HUES64 (cell line): ENCODE data around the gene NTMT1.

ENCODE experiments used
- H3K27ac ChIP-seq: 2 replicates; pipeline ENCODE4 v1.7.0; 2013; ENCODE audit warnings: low read depth, low read length, inconsistent platforms
- H3K27me3 ChIP-seq: 2 replicates; pipeline ENCODE4 v1.6.1; 2013; ENCODE audit warnings: mild to moderate bottlenecking, low read length; ENCODE audit not compliant: insufficient read depth
- H3K36me3 ChIP-seq: 2 replicates; pipeline ENCODE4 v1.6.1; 2013; ENCODE audit warnings: mild to moderate bottlenecking, low read length; ENCODE audit not compliant: insufficient read depth
- H3K4me1 ChIP-seq: 2 replicates; pipeline ENCODE4 v1.6.1; 2013; ENCODE audit warnings: mild to moderate bottlenecking, low read length, moderate library complexity; ENCODE audit not compliant: insufficient read depth
- H3K4me3 ChIP-seq: 2 replicates; pipeline ENCODE4 v1.5.1; 2013; ENCODE audit warnings: mild to moderate bottlenecking, low read length, moderate library complexity
- H3K9ac ChIP-seq: 2 replicates; pipeline ENCODE4 v1.6.1; 2013; ENCODE audit warnings: mild to moderate bottlenecking, low read depth, low read length
- H3K9me3 ChIP-seq: 2 replicates; pipeline ENCODE4 v1.6.1; 2013; ENCODE audit warnings: low read depth, low read length; ENCODE audit not compliant: insufficient read depth
- WGBS: fragments of 150-250, 120-280 bp; methylation state at CpG from one replicate; pipeline ENCODE4 v1.1.7; 2013; ENCODE audit warnings: missing lambda C conversion rate; 5-methylcytosine and 5-hydroxymethylcytosine counted together

The NTMT1 gene

DNA sequence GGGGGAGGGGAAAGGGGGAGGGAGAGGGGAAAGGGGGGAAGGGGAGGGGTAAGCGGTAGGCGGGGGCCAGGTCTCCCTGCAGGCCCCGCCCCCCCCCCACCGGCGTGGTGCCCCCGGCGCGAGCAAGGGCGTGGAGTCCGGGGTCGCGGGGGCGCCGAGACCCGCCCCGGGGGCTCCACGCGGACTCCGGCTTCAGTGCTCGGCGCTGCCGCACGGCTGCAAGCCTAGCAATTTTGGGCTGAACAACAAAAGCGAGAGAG is 15.8 kb upstream of the NTMT1 start:
- Histone ChIP-seq H3K27me3 (no peaks in the 10 kb centered on the region; the same call in 1 of the 2 replicates), H3K27ac (peak overlapping the region; percentile 56), H3K36me3 (no peaks in the 10 kb centered on the region), H3K4me3 (peak overlapping the region; percentile 56), H3K9me3 (no peaks in the 10 kb centered on the region), H3K9ac (peak overlapping the region; percentile 46), H3K4me1 (no peaks in the 10 kb centered on the region)
- WGBS = under 1% methylated on average over 24 of the region's 24 CpGs

DNA sequence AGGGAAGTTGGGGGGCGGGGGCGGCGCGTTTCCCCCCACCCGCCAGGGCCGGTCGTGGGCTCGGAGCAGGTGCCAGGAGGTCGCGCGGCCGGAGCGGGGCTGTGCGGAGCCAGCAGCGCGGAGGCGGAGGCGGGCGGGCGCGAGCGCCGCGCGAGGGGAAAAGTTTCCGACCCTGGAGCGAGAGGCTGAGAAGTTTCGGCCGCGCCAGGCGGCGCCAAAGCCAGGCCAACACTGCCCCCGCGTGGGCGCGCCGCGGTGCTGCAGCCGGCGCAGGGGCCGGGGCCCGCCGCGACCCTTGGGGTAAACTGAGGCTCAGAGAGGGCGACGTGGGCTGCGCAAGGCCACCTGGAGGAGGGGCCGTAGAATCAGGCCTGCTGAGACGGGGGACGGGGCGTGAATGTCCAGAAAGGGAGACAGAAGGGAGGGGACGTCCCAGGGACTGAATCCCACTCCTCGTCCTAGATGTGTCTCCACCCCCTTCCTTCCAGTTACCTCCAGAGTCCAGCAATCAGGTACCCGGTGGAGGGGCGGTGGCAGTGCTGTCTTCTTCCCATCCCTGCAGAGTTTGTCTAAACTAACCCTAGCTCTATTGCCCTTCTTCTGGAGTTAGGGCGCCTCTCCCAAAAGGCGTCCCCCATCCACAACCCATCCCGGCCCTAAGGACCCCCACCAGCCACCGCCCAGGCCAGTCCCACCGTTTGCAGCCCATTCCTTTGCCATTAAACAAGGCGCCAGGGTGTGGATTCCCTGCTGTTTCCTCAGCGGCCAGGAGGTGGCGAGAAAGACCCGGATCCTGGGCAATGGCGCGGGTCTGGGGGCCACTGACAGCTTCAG is 15.3 kb upstream of the NTMT1 start:
- Histone ChIP-seq H3K27me3 (no peaks in the 10 kb centered on the region; the same call in 1 of the 2 replicates), H3K9ac (peak overlapping the region; percentile 46), H3K36me3 (no peaks in the 10 kb centered on the region), H3K4me1 (no peaks in the 10 kb centered on the region), H3K9me3 (no peaks in the 10 kb centered on the region), H3K4me3 (peak overlapping the region; percentile 56), H3K27ac (peak overlapping the region; percentile 56)
- under 1% methylated on average over 66 of the region's 66 CpGs for WGBS

DNA sequence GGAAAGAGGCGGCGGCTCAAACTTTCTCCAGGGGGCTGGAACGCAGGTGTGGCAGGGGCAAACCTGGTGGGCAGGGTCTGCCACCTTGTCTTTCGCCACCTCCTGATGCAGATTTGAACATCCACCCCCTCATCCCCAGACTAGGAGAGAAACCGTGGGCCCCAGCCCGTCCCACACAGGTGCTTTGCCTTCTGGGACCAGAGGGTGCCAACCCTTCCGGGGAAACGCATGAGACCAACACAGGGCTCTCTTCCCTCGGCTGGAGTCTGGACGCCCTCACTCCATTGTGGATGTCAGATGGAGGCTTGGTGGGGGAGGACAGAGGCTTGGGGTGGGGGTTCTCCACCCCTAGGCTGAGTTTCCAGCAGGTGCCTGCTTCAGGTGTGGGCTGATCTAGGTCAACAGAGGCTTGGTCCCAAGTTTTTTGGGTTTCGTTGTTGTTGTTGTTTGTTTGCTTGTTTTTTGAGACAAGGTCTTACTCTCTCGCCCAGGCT is 14.6 kb upstream of the NTMT1 start:
- Histone ChIP-seq H3K36me3 (no peaks in the 10 kb centered on the region), H3K4me1 (no peaks in the 10 kb centered on the region), H3K27me3 (no peaks in the 10 kb centered on the region; the same call in 1 of the 2 replicates), H3K9me3 (no peaks in the 10 kb centered on the region), H3K9ac (no peak overlapping the region), H3K27ac (no peak overlapping the region), H3K4me3 (peak overlapping the region; percentile 56)
- 39% methylated on average over 12 of the region's 12 CpGs for WGBS

DNA sequence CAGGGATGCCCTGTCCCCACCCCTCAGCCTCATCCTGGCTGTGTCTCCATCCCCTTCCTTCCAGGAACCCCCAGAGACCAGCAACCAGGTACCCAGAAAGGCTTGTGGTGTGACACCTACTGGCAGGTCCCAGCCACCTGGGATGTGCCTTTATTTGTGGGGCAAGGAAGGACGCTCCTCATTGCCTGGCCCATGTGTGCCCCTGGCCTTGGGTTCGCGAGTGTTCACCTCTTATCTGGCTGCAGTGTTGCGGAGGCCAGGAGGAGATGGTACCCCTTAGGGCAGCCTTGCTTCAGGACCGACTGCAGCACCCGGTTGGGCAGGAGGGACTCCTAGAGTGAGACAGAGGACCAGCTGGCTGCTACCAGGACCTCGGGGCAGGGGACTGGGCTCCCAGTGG is 13.8 kb upstream of the NTMT1 start:
- 84% methylated on average over 7 of the region's 7 CpGs for WGBS
- H3K36me3 ChIP-seq = no peaks in the 10 kb centered on the region
- H3K9ac ChIP-seq = no peak overlapping the region
- H3K27me3 ChIP-seq = no peaks in the 10 kb centered on the region; the same call in 1 of the 2 replicates
- H3K4me1 ChIP-seq = no peaks in the 10 kb centered on the region
- no peak overlapping the region for H3K4me3 ChIP-seq
- H3K9me3 ChIP-seq = no peaks in the 10 kb centered on the region
- no peak overlapping the region for H3K27ac ChIP-seq

DNA sequence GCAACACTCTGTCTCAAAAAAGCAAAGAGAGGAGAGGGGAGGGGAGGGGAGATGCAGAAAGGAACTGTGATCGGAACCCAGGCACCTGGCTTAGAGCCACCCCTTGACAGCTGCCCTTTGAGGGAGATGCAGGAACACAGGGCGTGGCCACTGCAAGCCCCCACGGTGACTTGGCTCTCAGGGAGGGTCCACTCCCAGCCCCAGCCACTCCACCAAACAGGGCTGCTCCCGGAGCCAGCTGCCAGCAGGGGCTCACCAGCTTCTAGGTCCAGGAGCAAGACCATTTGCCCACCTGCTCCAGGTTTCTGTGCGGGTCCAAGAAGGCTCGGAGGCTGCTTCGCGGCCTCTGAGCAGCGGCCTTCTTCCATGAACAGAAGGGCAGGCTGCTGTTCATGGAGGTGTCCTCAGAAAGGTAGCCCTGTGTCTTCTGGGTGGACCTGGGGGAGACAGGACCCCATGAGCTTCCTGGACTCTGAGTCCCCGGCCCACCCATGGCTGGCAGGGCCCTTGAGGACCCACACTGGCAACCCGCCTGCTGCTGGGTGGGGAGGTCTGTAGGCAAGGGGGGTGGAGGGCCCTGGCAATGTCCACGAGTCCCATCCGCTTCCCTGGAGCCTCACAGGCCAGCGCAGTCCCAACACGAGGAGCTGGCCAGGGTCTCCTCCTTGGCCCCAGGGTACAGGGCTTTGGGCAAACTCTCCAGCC is 13.0 kb upstream of the NTMT1 start:
- Histone ChIP-seq H3K9ac (no peak overlapping the region), H3K36me3 (no peaks in the 10 kb centered on the region), H3K27ac (no peak overlapping the region), H3K27me3 (no peaks in the 10 kb centered on the region; the same call in 1 of the 2 replicates), H3K4me3 (no peak overlapping the region), H3K9me3 (no peaks in the 10 kb centered on the region), H3K4me1 (no peaks in the 10 kb centered on the region)
- 87% methylated on average over 15 of the region's 15 CpGs for WGBS

DNA sequence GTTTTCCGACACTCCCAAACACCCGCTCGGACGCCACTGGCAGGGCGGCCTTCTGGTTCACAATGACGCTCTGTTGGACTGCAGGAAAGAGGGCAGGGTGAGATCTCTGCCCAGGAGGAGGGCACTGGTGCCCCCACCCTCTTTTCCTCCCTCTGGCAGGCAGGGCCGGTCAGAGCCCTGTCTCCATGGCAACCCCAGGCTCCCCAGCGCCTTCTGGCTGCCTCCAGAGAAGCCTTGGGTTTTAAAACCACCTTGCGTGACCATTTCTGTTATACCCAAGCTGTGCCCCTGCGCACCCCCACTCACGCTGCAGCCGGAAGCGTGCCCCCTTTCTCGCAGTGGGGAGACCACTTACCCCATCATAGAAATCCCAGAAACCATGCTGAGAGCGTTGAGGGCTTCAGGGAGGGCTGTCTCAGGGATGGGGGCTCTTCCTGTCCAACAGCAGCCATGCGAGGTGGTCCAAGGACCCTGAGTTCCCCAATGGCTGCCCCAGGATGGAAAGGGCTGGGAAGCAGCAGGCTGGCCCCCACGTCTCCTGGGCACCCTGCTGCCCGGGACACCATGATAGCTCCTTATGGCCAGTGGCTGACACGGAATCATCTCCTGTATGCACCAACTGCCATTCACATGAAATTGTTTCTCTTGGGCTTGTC is 12.3 kb upstream of the NTMT1 start:
- Histone ChIP-seq H3K4me1 (no peaks in the 10 kb centered on the region), H3K36me3 (no peaks in the 10 kb centered on the region), H3K27ac (no peak overlapping the region), H3K27me3 (no peaks in the 10 kb centered on the region; the same call in 1 of the 2 replicates), H3K9me3 (no peaks in the 10 kb centered on the region), H3K4me3 (no peak overlapping the region), H3K9ac (no peak overlapping the region)
- WGBS = 81% methylated on average over 19 of the region's 19 CpGs

DNA sequence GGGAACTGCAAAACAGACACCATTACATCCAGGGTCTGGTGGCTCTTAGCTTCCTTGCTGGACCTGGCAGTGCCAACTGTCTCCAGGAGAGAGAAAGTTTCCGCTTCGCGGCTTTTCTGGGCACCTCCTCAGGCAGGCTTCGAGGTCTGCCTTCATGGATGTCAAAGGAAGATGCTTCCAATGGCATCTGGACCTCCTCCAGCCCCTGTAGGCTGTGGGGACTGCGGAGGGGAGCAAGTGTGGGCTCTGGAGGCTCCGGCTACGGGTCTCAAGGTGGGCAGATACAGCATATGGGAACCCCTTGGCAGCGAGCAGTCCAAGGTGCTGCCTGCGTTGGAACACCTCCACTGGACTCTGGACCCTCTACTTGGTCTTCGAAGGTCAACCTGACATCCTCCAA is 11.0 kb upstream of the NTMT1 start:
- no peaks in the 10 kb centered on the region for H3K36me3 ChIP-seq
- 93% methylated on average over 10 of the region's 10 CpGs for WGBS
- no peak overlapping the region for H3K4me3 ChIP-seq
- no peaks in the 10 kb centered on the region; the same call in 1 of the 2 replicates for H3K4me1 ChIP-seq
- no peak overlapping the region for H3K27ac ChIP-seq
- no peak overlapping the region for H3K9ac ChIP-seq
- H3K9me3 ChIP-seq = no peaks in the 10 kb centered on the region
- H3K27me3 ChIP-seq = peaks cover 12% of the 10 kb centered on the region

DNA sequence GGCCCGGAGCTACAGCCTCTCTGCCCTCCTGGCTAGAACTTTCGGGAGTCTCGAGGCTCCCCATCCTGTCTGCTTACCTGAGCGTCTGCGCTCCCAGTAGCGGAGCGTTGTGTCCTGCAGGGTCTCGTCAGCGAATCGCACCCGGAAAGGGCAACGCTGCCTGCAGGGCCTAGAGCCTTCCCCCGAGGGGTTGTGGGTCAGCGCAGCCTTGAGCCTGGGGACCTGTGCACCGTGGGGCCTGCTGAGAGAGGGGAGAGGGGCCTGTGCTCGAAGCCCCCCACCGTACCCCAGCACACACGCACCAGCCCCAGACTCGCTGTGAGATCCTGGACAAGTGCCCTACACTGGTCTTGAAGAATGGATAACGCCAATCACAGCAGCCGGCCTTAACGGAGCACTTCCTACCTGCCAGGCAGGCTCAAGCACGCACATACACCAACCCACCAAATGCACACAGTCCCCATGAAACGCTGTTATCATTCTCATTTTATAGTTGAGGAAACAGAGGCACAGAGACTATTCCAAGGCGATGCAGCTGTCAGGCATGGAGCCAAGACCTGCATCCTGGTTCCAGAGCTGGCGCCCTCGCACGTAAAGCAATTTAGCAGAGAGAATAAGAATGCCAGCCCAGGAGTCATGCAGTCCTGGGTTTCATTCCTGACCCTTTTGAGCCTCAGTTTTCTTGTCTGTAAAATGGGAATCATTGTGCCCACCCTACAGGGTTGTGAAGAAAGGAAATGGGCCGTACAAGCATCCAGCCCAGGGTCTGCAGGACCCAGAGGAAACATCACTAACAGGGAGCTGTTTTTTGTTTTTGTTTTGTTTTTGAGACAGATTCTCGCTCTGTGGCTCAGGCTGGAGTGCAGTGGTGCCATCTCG is 10.3 kb upstream of the NTMT1 start:
- no peak overlapping the region for H3K27ac ChIP-seq
- H3K27me3 ChIP-seq = peaks cover 19% of the 10 kb centered on the region
- 91% methylated on average over 31 of the region's 31 CpGs for WGBS
- no peaks in the 10 kb centered on the region; the same call in 1 of the 2 replicates for H3K4me1 ChIP-seq
- H3K36me3 ChIP-seq = no peaks in the 10 kb centered on the region
- no peaks in the 10 kb centered on the region for H3K9me3 ChIP-seq
- no peak overlapping the region for H3K9ac ChIP-seq
- no peak overlapping the region for H3K4me3 ChIP-seq

DNA sequence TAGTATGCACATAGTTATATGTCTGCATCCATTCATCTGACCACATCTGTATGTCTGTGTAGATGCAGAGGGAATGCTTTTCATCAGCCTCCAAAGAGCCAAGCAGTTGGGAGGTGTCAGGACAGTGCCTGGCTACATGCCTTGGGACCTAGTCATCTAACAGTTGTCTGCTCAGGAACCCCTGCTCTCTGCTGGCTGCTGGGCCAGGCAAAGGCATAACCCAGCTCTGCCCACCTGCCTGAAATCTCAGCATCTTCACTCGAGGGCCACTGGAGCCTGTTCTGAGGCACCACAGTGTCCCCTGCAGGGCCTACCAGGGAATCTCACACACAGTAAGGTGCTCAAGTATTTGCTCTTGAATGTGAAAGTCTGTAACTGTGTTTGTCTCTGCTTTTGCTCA is 8.8 kb upstream of the NTMT1 start:
- Histone ChIP-seq H3K4me3 (no peak overlapping the region), H3K4me1 (no peaks in the 10 kb centered on the region; the same call in 1 of the 2 replicates), H3K9me3 (no peaks in the 10 kb centered on the region), H3K9ac (no peak overlapping the region), H3K27me3 (peaks cover 34% of the 10 kb centered on the region), H3K36me3 (no peaks in the 10 kb centered on the region), H3K27ac (no peak overlapping the region)
- WGBS = 23% methylated on average over 1 of the region's 1 CpG

DNA sequence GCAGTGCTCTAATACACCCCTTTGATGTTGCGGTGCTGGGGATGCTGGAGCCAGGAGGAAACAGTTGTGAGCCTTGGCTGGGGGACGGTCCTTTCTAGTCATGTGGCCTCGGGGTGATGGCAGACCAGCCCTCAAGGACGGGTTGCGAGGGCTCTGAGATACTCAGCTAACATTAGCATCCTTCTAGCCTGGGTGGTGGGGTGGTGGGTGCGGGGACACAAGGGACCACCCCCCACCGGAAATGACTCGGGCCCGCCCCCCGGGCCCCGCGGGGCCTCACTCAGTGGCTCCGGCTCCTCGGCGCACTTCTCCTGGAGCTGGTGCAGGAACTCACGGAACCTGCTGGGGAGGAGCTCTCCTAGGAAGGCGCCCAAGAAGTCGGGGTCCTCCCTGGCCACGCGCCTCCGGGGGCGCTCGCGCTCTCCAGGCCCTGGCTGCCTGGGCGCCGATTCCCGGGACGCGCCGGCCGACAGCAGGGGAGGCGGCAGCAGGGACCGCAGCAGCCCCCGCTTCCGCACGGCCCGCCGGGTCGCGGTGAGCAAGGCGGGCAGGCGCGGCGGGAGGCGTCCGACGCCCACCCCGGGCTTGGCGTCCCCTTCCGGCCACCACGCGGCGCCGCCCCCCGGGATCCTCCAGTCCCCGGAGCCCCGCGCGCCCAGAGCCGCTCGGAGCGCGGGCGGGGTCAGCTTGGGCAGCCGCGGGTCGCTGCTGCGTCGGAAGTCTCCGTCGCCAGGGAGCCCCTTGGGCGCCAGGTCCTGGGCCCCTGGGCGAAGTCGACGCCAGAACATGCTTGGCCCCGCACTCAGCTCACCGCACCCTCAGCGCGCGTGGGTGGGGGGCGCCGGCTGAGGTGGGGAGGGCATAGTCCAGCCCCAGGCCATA is 5.9 kb upstream of the NTMT1 start:
- Histone ChIP-seq H3K27ac (no peak overlapping the region), H3K9ac (peak overlapping the region; percentile 62), H3K27me3 (peaks cover 34% of the 10 kb centered on the region), H3K4me3 (peak overlapping the region; percentile 62), H3K4me1 (no peaks in the 10 kb centered on the region; the same call in 1 of the 2 replicates), H3K36me3 (no peaks in the 10 kb centered on the region), H3K9me3 (no peaks in the 10 kb centered on the region)
- WGBS = 1% methylated on average over 82 of the region's 82 CpGs
